ENCODE measurements around the gene SRGAP2C.
"Not testable (repeated sequence)": the region's sequence is repeated elsewhere in the genome, so short reads cannot be mapped to it uniquely, and the experiment has no call there.

DNA sequence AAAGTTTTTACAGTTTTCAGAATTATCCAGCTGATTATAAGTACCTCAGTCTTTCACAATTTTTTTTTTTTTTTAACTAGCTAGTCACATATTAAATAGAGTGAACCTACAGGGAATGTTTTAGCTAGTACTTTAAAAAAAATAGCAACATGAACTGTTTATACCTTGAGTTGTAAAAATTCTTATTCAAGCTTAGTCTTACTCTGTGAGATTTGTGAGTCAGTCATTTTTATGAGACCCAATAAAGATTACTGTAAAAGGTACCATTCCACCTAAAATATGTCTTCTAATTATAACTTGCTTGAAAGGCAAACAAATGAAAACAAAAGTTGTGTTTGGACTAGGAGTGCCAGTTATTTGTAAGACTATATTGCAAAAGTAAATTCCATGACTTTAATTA is 6.6 kb upstream of the SRGAP2C start:
- TF ChIP-seq, protein P1, sequence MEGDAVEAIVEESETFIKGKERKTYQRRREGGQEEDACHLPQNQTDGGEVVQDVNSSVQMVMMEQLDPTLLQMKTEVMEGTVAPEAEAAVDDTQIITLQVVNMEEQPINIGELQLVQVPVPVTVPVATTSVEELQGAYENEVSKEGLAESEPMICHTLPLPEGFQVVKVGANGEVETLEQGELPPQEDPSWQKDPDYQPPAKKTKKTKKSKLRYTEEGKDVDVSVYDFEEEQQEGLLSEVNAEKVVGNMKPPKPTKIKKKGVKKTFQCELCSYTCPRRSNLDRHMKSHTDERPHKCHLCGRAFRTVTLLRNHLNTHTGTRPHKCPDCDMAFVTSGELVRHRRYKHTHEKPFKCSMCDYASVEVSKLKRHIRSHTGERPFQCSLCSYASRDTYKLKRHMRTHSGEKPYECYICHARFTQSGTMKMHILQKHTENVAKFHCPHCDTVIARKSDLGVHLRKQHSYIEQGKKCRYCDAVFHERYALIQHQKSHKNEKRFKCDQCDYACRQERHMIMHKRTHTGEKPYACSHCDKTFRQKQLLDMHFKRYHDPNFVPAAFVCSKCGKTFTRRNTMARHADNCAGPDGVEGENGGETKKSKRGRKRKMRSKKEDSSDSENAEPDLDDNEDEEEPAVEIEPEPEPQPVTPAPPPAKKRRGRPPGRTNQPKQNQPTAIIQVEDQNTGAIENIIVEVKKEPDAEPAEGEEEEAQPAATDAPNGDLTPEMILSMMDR (IDR thresholded peaks at IDR 0.05), result not testable (repeated sequence)
- not testable (repeated sequence) for TF ChIP-seq POLR2A (IDR thresholded peaks at IDR 0.05)
